Heart right ventricle (tissue), 16 donors: ENCODE measurements around the gene CTAG1B. TPM values are rescaled to one million over a fixed set of nuclear protein-coding genes. Genes with fewer than 3 reads are reported as not detected.

ENCODE experiments used
- ATAC-seq, 8 donors: fragments of 200-7000 bp; cut with Tn5 transposase; one replicate each; pipeline ENCODE4 v1.9.1; 2020; ENCODE audit warnings: mild to moderate bottlenecking in 8 of 8, moderate library complexity in 8 of 8, moderate number of reproducible peaks in 1 of 8
- DNase-seq, 2 donors: peaks; one replicate each; pipeline ENCODE4 v3.0.0-alpha.2; 2020
- H3K27ac ChIP-seq, 10 donors: fragments of 200-600 bp; sonication (generic) in 2 of 10; one replicate each; pipeline versions ENCODE4 v1.5.0 to v1.8.0; 2020 to 2022; ENCODE audit warnings: mild to moderate bottlenecking in 3 of 10
- H3K27me3 ChIP-seq, 7 donors: fragments of 200-600 bp; one replicate each; pipeline ENCODE4 v1.8.0; 2021 to 2022; ENCODE audit warnings: mild to moderate bottlenecking in 2 of 7
- H3K36me3 ChIP-seq, 9 donors: fragments of 200-600 bp; sonication (generic) in 1 of 9; one replicate each; pipeline versions ENCODE4 v1.5.0 to v1.8.0; 2020 to 2022; ENCODE audit warnings: mild to moderate bottlenecking in 2 of 9
- H3K4me1 ChIP-seq, 9 donors: fragments of 200-600 bp; sonication (generic) in 1 of 9; one replicate each; pipeline versions ENCODE4 v1.5.0 to v1.8.0; 2020 to 2022; ENCODE audit warnings: mild to moderate bottlenecking in 4 of 9
- H3K4me3 ChIP-seq, 10 donors: fragments of 200-600 bp; sonication (generic) in 2 of 10; one replicate each; pipeline versions ENCODE4 v1.5.0 to v1.8.0; 2020 to 2022; ENCODE audit warnings: mild to moderate bottlenecking in 7 of 10, moderate library complexity in 2 of 10
- H3K9me3 ChIP-seq, 11 donors: fragments of 200-600 bp in 10 of 11; sonication (generic) in 2 of 11; one replicate each; pipeline versions ENCODE4 v1.5.0 to v1.8.0; 2013 to 2022; ENCODE audit warnings: mild to moderate bottlenecking in 2 of 11, control low read depth in 1 of 11, moderate library complexity in 1 of 11
- WGBS, 2 donors: extraction: QIAGEN DNeasy Blood & Tissue Kit; methylation state at CpG; one replicate each; pipeline ENCODE4 v1.1.7; 2013; ENCODE audit warnings: inconsistent platforms in 1 of 2; 5-methylcytosine and 5-hydroxymethylcytosine counted together
- intact Hi-C, 10 donors: fragments of 100-400 bp; cut with DNase I; formaldehyde crosslinking; loops; one replicate each; pipeline versions ENCODE4 v1.11.1 to v1.14.2; 2022
- polyA plus RNA-seq, 2 donors: library from polyadenylated mRNA; stranded (reverse); fragments of 200-250 nt; gene quantifications; one replicate each; pipeline ENCODE4 v1.2.3, GENCODE V29; 2013
- total RNA-seq, 10 donors: library from RNA; stranded (reverse); fragmentation: NEBNext Ultra II Directional in 3 of 10; extraction: Animal tissue kit (Norgen Biotek cat#: 25700) in 3 of 10; gene quantifications; one replicate each; pipeline versions ENCODE4 v1.2.1 to v1.2.4, GENCODE V29; 2021 to 2023
- TF ChIP-seq, protein P1 (sequence below), 9 donors: fragments of 200-600 bp; sonication (generic) in 2 of 9; IDR thresholded peaks; one replicate each; pipeline versions ENCODE4 v1.5.0 to v1.8.0; 2021 to 2022; ENCODE audit warnings: antibody characterized with exemption in 9 of 9, mild to moderate bottlenecking in 5 of 9, moderate library complexity in 1 of 9
- donor health status: Arrhythmogenic right ventricular cardiomyopathy.
- donor health status: ischemic (EF 13 %, LVEDD 7.1; RV severe dilation, severe dysfunction).
- donor health status: healthy with polysubstance abuse.
- donor health status: DM: no; HTN: yes; CAD: no.
- donor health status: DM: no; HTN: no; CAD: no.
- donor health status: ischemic (EF 25% LVEDD 6.9; RV normal size, moderate dysfunction).
- donor health status: ischemic (EF 25% LVEDD 5.7; RV mildly dilated, moderate dysfunction).
- donor health status: healthy.
- donor health status: DM: yes; HTN: yes; CAD: no.
- donor health status: Ischemic cardiomyopathy.
- donor health status: ischemic (EF 35%, LVEDD 5.7; RV mildly dilated, moderate dysfunction).
- donor health status: nonischemic (EF 11% LVEDD 7.7; RV severe dilation, severe dysfunction).
- donor health status: DM: yes; HTN: yes; CAD: no.
- donor health status: PGD.
- donor health status: ischemic (EF 29% LVEDD 5.4; RV normal size, mild dysfunction).
- donor health status: nonischemic (EF 23%, LVEDD 6.1; RV moderate dilation, normal function).

The CTAG1B gene
- total and polyA plus RNA-seq, 12 donors = not detected

- intact Hi-C loops = no loop called here
- ATAC-seq (no peak), DNase-seq (no peak)
- no peak overlapping the region for H3K27ac ChIP-seq
- H3K27me3 ChIP-seq = no peaks in the 10 kb centered on the region
- no peaks in the 10 kb centered on the region for H3K36me3 ChIP-seq
- H3K4me3 ChIP-seq = no peak overlapping the region
- H3K4me1 ChIP-seq = no peaks in the 10 kb centered on the region
- peaks cover 0 to 6% (median 0%) of the 10 kb centered on the region in 11 donors for H3K9me3 ChIP-seq
- 95 to 96% methylated on average over 12 of the region's 12 CpGs for WGBS, 2 donors
- TF ChIP-seq, protein P1, sequence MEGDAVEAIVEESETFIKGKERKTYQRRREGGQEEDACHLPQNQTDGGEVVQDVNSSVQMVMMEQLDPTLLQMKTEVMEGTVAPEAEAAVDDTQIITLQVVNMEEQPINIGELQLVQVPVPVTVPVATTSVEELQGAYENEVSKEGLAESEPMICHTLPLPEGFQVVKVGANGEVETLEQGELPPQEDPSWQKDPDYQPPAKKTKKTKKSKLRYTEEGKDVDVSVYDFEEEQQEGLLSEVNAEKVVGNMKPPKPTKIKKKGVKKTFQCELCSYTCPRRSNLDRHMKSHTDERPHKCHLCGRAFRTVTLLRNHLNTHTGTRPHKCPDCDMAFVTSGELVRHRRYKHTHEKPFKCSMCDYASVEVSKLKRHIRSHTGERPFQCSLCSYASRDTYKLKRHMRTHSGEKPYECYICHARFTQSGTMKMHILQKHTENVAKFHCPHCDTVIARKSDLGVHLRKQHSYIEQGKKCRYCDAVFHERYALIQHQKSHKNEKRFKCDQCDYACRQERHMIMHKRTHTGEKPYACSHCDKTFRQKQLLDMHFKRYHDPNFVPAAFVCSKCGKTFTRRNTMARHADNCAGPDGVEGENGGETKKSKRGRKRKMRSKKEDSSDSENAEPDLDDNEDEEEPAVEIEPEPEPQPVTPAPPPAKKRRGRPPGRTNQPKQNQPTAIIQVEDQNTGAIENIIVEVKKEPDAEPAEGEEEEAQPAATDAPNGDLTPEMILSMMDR (IDR thresholded peaks at IDR 0.05) = no peak
Observed at GRCh38 chrX:154658187-154658586, 39.1 kb upstream of the CTAG1B start.

DNA sequence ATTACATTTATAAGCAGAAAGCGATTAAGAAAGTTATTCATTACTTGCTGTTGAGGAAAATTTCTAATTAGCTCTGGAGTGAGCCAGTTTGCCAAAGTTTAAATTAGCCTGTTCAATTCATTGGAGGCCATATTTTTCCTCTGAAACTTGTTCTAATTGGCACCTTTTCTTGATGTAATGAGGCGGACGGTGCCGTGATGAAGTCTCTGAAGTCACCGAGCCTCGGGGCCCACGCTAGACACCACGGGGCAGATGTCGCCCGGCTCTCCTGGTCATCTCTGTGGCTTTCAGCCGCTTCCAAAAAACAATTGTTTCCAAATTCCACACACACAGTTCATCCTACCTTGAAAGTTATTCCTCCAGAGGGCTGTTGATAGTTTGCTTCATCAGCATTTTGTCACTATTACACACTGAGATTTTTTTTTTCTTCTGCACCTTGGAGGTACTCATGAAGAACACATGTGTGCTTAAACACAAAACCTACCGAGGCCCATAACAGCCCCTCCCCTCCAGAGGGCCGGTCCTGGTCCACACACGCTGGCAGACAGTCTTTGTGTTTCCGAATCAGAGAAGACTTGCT is 38.2 kb upstream of the CTAG1B start:
- 92 to 94% methylated on average over 15 of the region's 15 CpGs for WGBS, 2 donors

DNA sequence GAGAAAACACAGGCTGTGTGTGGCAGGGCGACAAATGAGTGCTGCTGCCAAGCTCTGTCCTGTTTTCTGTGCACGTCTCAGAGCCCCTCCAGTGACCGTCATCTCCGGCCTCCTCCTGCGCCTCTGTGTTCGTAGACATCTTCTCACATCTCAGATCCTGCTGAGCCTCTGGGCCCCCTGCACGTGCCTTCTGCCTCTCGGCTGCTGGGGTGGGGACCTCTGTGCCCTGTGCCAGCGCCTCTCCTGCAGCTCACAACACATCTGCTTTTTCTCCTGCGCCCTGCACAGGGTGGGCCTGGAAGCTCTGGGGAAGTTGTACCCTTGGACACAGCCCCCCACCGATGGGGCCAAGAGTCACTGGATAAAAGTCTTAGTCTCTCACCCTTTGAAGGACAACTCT is 36.7 kb upstream of the CTAG1B start:
- 83 to 90% methylated on average over 11 of the region's 11 CpGs for WGBS, 2 donors
- H3K27ac ChIP-seq = no peak overlapping the region
- intact Hi-C loops = no loop called here
- H3K27me3 ChIP-seq = no peaks in the 10 kb centered on the region
- no peak for ATAC-seq
- H3K4me1 ChIP-seq = no peaks in the 10 kb centered on the region
- peaks cover 0 to under 1% (median 0%) of the 10 kb centered on the region in 11 donors for H3K9me3 ChIP-seq
- no peak for DNase-seq
- no peak overlapping the region for H3K4me3 ChIP-seq
- no peaks in the 10 kb centered on the region for H3K36me3 ChIP-seq
- TF ChIP-seq, protein P1 (IDR thresholded peaks at IDR 0.05) = no peak

More for the DNA sequence above, 38.2 kb upstream of the CTAG1B start:
- Histone ChIP-seq H3K9me3 (peaks cover 0 to 6% (median 0%) of the 10 kb centered on the region in 11 donors), H3K27ac (no peak overlapping the region), H3K27me3 (no peaks in the 10 kb centered on the region), H3K36me3 (no peaks in the 10 kb centered on the region), H3K4me3 (no peak overlapping the region), H3K4me1 (no peaks in the 10 kb centered on the region)
- ATAC-seq = no peak
- no peak for DNase-seq
- intact Hi-C loops = no loop called here
- TF ChIP-seq, protein P1 (IDR thresholded peaks at IDR 0.05) = no peak

GRCh38 chrX:154655346-154655745 is 36.3 kb upstream of the CTAG1B start:
- TF ChIP-seq, protein P1 (IDR thresholded peaks at IDR 0.05) = no peak
- Histone ChIP-seq H3K27ac (no peak overlapping the region), H3K27me3 (no peaks in the 10 kb centered on the region), H3K4me1 (no peaks in the 10 kb centered on the region), H3K36me3 (no peaks in the 10 kb centered on the region), H3K9me3 (no peaks in the 10 kb centered on the region), H3K4me3 (no peak overlapping the region)
- ATAC-seq (no peak), DNase-seq (no peak)
- intact Hi-C loops = no loop called here
- WGBS, 2 donors = 74 to 81% methylated on average over 6 of the region's 6 CpGs
